Measurements from ENCODE around the gene FABP6. TPM values are rescaled to one million over a fixed set of nuclear protein-coding genes. Genes with fewer than 3 reads are reported as not detected.

Gene FABP6
- total RNA-seq, 1 experiment from 2014 or later, result 5.2 TPM

DNA sequence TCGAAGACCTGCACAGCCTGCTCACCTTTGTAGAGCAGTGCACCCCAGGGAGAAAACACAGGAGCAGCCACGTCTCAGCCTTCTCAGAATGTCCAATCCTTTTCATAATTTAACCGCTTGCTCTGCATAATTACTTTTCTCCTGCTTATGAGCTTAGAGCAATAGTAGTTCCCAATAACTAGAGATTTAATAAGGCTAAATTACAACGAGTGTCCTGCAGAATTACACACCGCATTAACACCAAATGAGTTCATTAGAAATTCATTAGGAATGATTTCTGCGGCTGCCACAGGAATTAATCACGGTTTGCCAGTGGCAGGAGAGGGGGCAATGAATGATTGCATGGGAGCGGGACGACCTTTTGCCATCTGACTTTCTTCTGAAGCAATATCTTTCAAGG, 18.7 kb upstream of the FABP6 start:
- Histone ChIP-seq H3K14ac (ENCODE audit: insufficient read depth, low read length) (no peak overlapping the region), H2AFZ (ENCODE audit: low read length) (no peak overlapping the region), H4K5ac (ENCODE audit: insufficient read length, low read depth, low read length) (no peak overlapping the region), H4K20me1 (ENCODE audit: control insufficient read depth, insufficient read depth, insufficient read length) (no peaks in the 10 kb centered on the region), H2AK5ac (ENCODE audit: insufficient read length, low read length) (no peak overlapping the region), H2BK5ac (ENCODE audit: insufficient read length, low read length) (no peak overlapping the region), H3K79me2 (ENCODE audit: insufficient read depth, low read length) (no peaks in the 10 kb centered on the region), H3K18ac (ENCODE audit: insufficient read length, low read depth, low read length) (no peak overlapping the region), H3K27ac (ENCODE audit: insufficient read length, low read depth, low read length) (no peak overlapping the region), H3K4me2 (ENCODE audit: insufficient read depth, insufficient read length, low read length) (no peak overlapping the region), H3K79me1 (ENCODE audit: insufficient read depth, low read depth, low read length, poor library complexity, severe bottlenecking) (no peaks in the 10 kb centered on the region), H3K56ac (ENCODE audit: insufficient read length, low read depth, low read length) (no peak overlapping the region), H3K9ac (ENCODE audit: extremely low read depth, insufficient read length, low read length) (no peak overlapping the region), H3K4ac (ENCODE audit: low read depth, low read length) (no peak overlapping the region), H4K8ac (replicated peaks; ENCODE audit: insufficient read length, low read depth, low read length) (no peak overlapping the region), H3K9me3 (ENCODE audit: control insufficient read depth, low read depth, low read length) (no peaks in the 10 kb centered on the region), H2BK15ac (ENCODE audit: low read depth, low read length) (no peak overlapping the region), H3K23ac (ENCODE audit: insufficient read length, low read depth, low read length) (no peak overlapping the region), H2BK12ac (ENCODE audit: insufficient read length, low read depth, low read length) (no peak overlapping the region), H3K23me2 (ENCODE audit: insufficient read length, low read depth, low read length, poor library complexity, severe bottlenecking) (no peaks in the 10 kb centered on the region), H3K27me3 (ENCODE audit: insufficient read depth, low read length) (no peaks in the 10 kb centered on the region), H2BK20ac (ENCODE audit: low read depth, low read length, poor library complexity, severe bottlenecking) (no peak overlapping the region), H2BK120ac (ENCODE audit: low read depth, low read length, poor library complexity, severe bottlenecking) (no peak overlapping the region), H3T11ph (ENCODE audit: low read length) (no peak overlapping the region), H4K91ac (ENCODE audit: insufficient read length, low read depth, low read length) (no peak overlapping the region), H3K4me1 (ENCODE audit: insufficient read depth, low read length) (no peaks in the 10 kb centered on the region)
- Mint-ChIP-seq H3K36me3 (ENCODE audit: insufficient read depth in 1 of 3, low read depth in 3 of 3) (no peaks in the 10 kb centered on the region), H3K27me3 (ENCODE audit: low read depth) (peaks cover 3% of the 10 kb centered on the region; the same call in 1 of the 2 replicates), H3K9me3 (no peaks in the 10 kb centered on the region), H3K4me3 (no peak overlapping the region), H3K4me1 (no peaks in the 10 kb centered on the region), H3K27ac (no peak overlapping the region)
- TF ChIP-seq, protein P1, sequence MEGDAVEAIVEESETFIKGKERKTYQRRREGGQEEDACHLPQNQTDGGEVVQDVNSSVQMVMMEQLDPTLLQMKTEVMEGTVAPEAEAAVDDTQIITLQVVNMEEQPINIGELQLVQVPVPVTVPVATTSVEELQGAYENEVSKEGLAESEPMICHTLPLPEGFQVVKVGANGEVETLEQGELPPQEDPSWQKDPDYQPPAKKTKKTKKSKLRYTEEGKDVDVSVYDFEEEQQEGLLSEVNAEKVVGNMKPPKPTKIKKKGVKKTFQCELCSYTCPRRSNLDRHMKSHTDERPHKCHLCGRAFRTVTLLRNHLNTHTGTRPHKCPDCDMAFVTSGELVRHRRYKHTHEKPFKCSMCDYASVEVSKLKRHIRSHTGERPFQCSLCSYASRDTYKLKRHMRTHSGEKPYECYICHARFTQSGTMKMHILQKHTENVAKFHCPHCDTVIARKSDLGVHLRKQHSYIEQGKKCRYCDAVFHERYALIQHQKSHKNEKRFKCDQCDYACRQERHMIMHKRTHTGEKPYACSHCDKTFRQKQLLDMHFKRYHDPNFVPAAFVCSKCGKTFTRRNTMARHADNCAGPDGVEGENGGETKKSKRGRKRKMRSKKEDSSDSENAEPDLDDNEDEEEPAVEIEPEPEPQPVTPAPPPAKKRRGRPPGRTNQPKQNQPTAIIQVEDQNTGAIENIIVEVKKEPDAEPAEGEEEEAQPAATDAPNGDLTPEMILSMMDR (conservative IDR thresholded peaks at IDR 0.05), result no peak
- DNase-seq, result no peak
- WGBS (ENCODE audit: extremely low coverage, insufficient read length, low lambda C conversion rate), result no CpG with 5 or more reads among the region's 9 CpGs

Data from H9 (cell line).